HCT116 (cell line): Measurements from ENCODE around the gene ROBO1. TPM values are rescaled to one million over a fixed set of nuclear protein-coding genes. Genes with fewer than 3 reads are reported as not detected.

Experiments
- ATAC-seq: fragments of 200-7000 bp; cut with Tn5 transposase; 2 replicates; pipeline ENCODE4 v1.9.1; 2020; ENCODE audit warnings: mild to moderate bottlenecking, moderate library complexity
- BruUV-seq: library from RNA; stranded (reverse); fragments of 400-500 nt; replicated peaks from 2 replicates; lab custom pipeline; 2021; lab: Mats Ljungman, UMichigan
- CTCF ChIA-PET: fragments of 300-600 bp; sonication (Branson Sonifier 250); formaldehyde crosslinking; loops from one replicate; lab custom pipeline; 2021; ENCODE audit warnings: antibody characterized with exemption; lab: Charles Lee
- POLR2A ChIA-PET: fragments of 300-600, 350-600 bp; sonication (Branson Sonifier 250); formaldehyde crosslinking; loops from one replicate; lab custom pipeline; 2021; ENCODE audit warnings: antibody characterized with exemption; lab: Charles Lee
- RAD21 ChIA-PET, 2 experiments: fragments of 300-600 bp; sonication (Branson Sonifier 250); formaldehyde crosslinking; loops; one replicate each; lab custom pipeline; 2023; ENCODE audit warnings: low total read pairs in 2 of 2; ENCODE audit not compliant: uncharacterized antibody in 2 of 2, unreplicated experiment in 2 of 2, low non-redundant PET in 1 of 2; lab: Charles Lee
- DNase-seq: peaks from one replicate; pipeline ENCODE4 v3.0.0-alpha.2; 2010; ENCODE audit warnings: low read depth, low spot score
- H2AFZ ChIP-seq: fragments of 200-600 bp; shearing (Covaris generic), sonication (generic); 2 replicates; pipeline ENCODE4 v1.6.1; 2017; ENCODE audit warnings: low read depth, mixed run types, mixed read lengths, antibody characterized with exemption, low read length; ENCODE audit not compliant: poor library complexity, severe bottlenecking
- H3K27ac ChIP-seq: 2 replicates; pipeline ENCODE4 v1.5.1; 2012; ENCODE audit warnings: low read depth, low read length
- H3K27me3 ChIP-seq: fragments of 200-600 bp; sonication (generic); 2 replicates; pipeline ENCODE4 v1.6.1; 2016; ENCODE audit warnings: mixed run types, low read length, mixed read lengths; ENCODE audit not compliant: insufficient read depth
- H3K36me3 ChIP-seq, 2 experiments: fragments of 200-500 bp in 1 of 2; fragments of 200-600 bp in 1 of 2; sonication (Bioruptor generic) in 1 of 2; sonication (generic) in 1 of 2; 2 replicates each; pipeline versions ENCODE4 v1.5.1 to v1.6.1; 2014 to 2016; ENCODE audit warnings: low read length in 2 of 2, inconsistent platforms in 1 of 2, mixed read lengths in 1 of 2, mixed run types in 1 of 2; ENCODE audit not compliant: insufficient read depth in 2 of 2, control insufficient read depth in 1 of 2
- H3K4me1 ChIP-seq, 2 experiments: fragments of 200-600 bp in 1 of 2; sonication (generic) in 1 of 2; 2 replicates each; pipeline versions ENCODE4 v1.5.1 to v1.6.1; 2012 to 2017; ENCODE audit warnings: low read length in 2 of 2, inconsistent platforms in 1 of 2, mild to moderate bottlenecking in 1 of 2, mixed read lengths in 1 of 2, mixed run types in 1 of 2, moderate library complexity in 1 of 2; ENCODE audit not compliant: insufficient read depth in 2 of 2, control insufficient read depth in 1 of 2
- H3K4me2 ChIP-seq: fragments of 200-600 bp; sonication (generic); 2 replicates; pipeline ENCODE4 v1.6.1; 2017; ENCODE audit warnings: mixed run types, low read length, mixed read lengths
- H3K4me3 ChIP-seq, 2 experiments: fragments of 200-600 bp in 1 of 2; sonication (generic) in 1 of 2; replicated peaks in 1 of 2; 2 replicates each; pipeline ENCODE4 v1.5.1; 2011 to 2016; ENCODE audit warnings: low read length in 2 of 2, control low read depth in 1 of 2, low read depth in 1 of 2, mild to moderate bottlenecking in 1 of 2, mixed read lengths in 1 of 2, mixed run types in 1 of 2
- H3K79me2 ChIP-seq: fragments of 200-600 bp; sonication (generic); 2 replicates; pipeline ENCODE4 v1.6.1; 2017; ENCODE audit warnings: mild to moderate bottlenecking, mixed run types, low read length, moderate library complexity, mixed read lengths; ENCODE audit not compliant: insufficient read depth
- H3K9ac ChIP-seq: fragments of 200-600 bp; sonication (generic); 2 replicates; pipeline ENCODE4 v1.6.1; 2016; ENCODE audit warnings: low read length, mixed read lengths
- H3K9me2 ChIP-seq: fragments of 200-600 bp; sonication (generic), shearing (Covaris generic); 2 replicates; pipeline ENCODE4 v1.6.1; 2017; ENCODE audit warnings: mixed run types, mild to moderate bottlenecking, moderate library complexity; ENCODE audit not compliant: insufficient read depth
- H3K9me3 ChIP-seq, 2 experiments: fragments of 200-500 bp in 1 of 2; fragments of 200-600 bp in 1 of 2; sonication (Bioruptor generic) in 1 of 2; sonication (generic) in 1 of 2; 2 replicates each; pipeline ENCODE4 v1.6.1; 2014 to 2017; ENCODE audit warnings: low read length in 2 of 2, mixed read lengths in 2 of 2, inconsistent platforms in 1 of 2, low read depth in 1 of 2, mild to moderate bottlenecking in 1 of 2, mixed run types in 1 of 2, moderate library complexity in 1 of 2; ENCODE audit not compliant: control insufficient read depth in 1 of 2, insufficient read depth in 1 of 2
- H4K20me1 ChIP-seq: fragments of 200-600 bp; sonication (generic), shearing (Covaris generic); 2 replicates; pipeline ENCODE4 v1.6.1; 2017; ENCODE audit warnings: mixed run types, mild to moderate bottlenecking, moderate library complexity; ENCODE audit not compliant: insufficient read depth
- CBX3 ChIP-seq: IDR thresholded peaks from 2 replicates; pipeline ENCODE4 v1.6.1; 2012; ENCODE audit warnings: low read depth
- CEBPB ChIP-seq: IDR thresholded peaks from 2 replicates; pipeline ENCODE4 v1.6.1; 2012; ENCODE audit warnings: low read depth
- EGR1 ChIP-seq: IDR thresholded peaks from 2 replicates; pipeline ENCODE4 v1.6.1; 2012; ENCODE audit warnings: low read depth
- EZH2 ChIP-seq: fragments of 200-600 bp; sonication (generic); IDR thresholded peaks from 2 replicates; pipeline ENCODE4 v1.6.1; 2017; ENCODE audit warnings: antibody characterized with exemption, mixed run types
- EZH2phosphoT487 ChIP-seq: fragments of 200-600 bp; IDR thresholded peaks from 2 replicates; pipeline ENCODE4 v1.6.1; 2018; ENCODE audit warnings: antibody characterized with exemption, borderline replicate concordance
- FOSL1 ChIP-seq: IDR thresholded peaks from 2 replicates; pipeline ENCODE4 v1.6.1; 2012; ENCODE audit warnings: low read depth
- JUND ChIP-seq: IDR thresholded peaks from 2 replicates; pipeline ENCODE4 v1.6.1; 2012
- MAX ChIP-seq: IDR thresholded peaks from 2 replicates; pipeline ENCODE4 v1.6.1; 2012
- POLR2A ChIP-seq: IDR thresholded peaks from 2 replicates; pipeline ENCODE4 v1.7.0; 2011; ENCODE audit warnings: borderline replicate concordance; ENCODE audit not compliant: insufficient read depth, insufficient read length; ENCODE audit errors: extremely low read depth
- RAD21 ChIP-seq: IDR thresholded peaks from 2 replicates; pipeline ENCODE4 v1.6.1; 2012; ENCODE audit warnings: low read depth, mild to moderate bottlenecking
- SP1 ChIP-seq: IDR thresholded peaks from 2 replicates; pipeline ENCODE4 v1.6.1; 2012; ENCODE audit warnings: low read depth
- SRF ChIP-seq: IDR thresholded peaks from 2 replicates; pipeline ENCODE4 v1.6.1; 2012; ENCODE audit warnings: low read depth
- TCF7L2 ChIP-seq: IDR thresholded peaks from 2 replicates; pipeline ENCODE4 v1.7.0; 2011; ENCODE audit warnings: borderline replicate concordance, inconsistent platforms; ENCODE audit not compliant: insufficient read depth, insufficient read length; ENCODE audit errors: extremely low read depth
- YY1 ChIP-seq: IDR thresholded peaks from 2 replicates; pipeline ENCODE4 v1.6.1; 2011; ENCODE audit warnings: low read length, low read depth, moderate library complexity, mild to moderate bottlenecking; ENCODE audit not compliant: insufficient replicate concordance; ENCODE audit errors: extremely low read depth
- ZBTB33 ChIP-seq: IDR thresholded peaks from 2 replicates; pipeline ENCODE4 v1.6.1; 2011; ENCODE audit warnings: mild to moderate bottlenecking, low read length, moderate library complexity; ENCODE audit not compliant: insufficient replicate concordance; ENCODE audit errors: extremely low read depth
- ZFX ChIP-seq: fragments of 450-650 bp; IDR thresholded peaks from 2 replicates; pipeline ENCODE4 v1.6.1; 2017
- ZNF274 ChIP-seq: fragments of 200-500 bp; sonication (Bioruptor generic); IDR thresholded peaks from 2 replicates; pipeline ENCODE4 v1.6.1; 2014; ENCODE audit warnings: mild to moderate bottlenecking, low read depth, low read length, inconsistent platforms
- intact Hi-C: fragments of 100-400 bp; cut with micrococcal nuclease; formaldehyde crosslinking; loops from 2 replicates; pipeline ENCODE4 v1.10.0; 2022
- total RNA-seq: library from RNA; stranded (reverse); gene quantifications from one replicate; pipeline ENCODE4 v1.2.1, GENCODE V29; 2021; ENCODE audit not compliant: unreplicated experiment
- TF ChIP-seq, protein P1 (sequence below), 3 experiments: fragments of 200-600 bp in 1 of 3; sonication (generic) in 1 of 3; IDR thresholded peaks in 2 of 3; conservative IDR thresholded peaks in 1 of 3; 2 replicates each; pipeline ENCODE4 v1.5.1; 2012 to 2017; ENCODE audit warnings: low read depth in 2 of 3, low read length in 2 of 3, antibody characterized with exemption in 1 of 3, borderline replicate concordance in 1 of 3, control low read depth in 1 of 3, mild to moderate bottlenecking in 1 of 3, mixed read lengths in 1 of 3, mixed run types in 1 of 3, moderate library complexity in 1 of 3; ENCODE audit not compliant: insufficient read depth in 1 of 3
- TF ChIP-seq, protein P2 (sequence below): IDR thresholded peaks from 2 replicates; pipeline ENCODE4 v1.6.1; 2012

ROBO1 gene
- total RNA-seq, 1 experiment from 2014 or later: 0.27 TPM

GRCh38 chr3:79515072-79515471, 252.7 kb downstream of the ROBO1 start:
- Histone ChIP-seq H3K9ac (no peak overlapping the region), H3K9me3 (peaks cover 0 to 13% of the 10 kb centered on the region in 2 experiments; a peak in 3 of 4 replicates), H4K20me1 (no peaks in the 10 kb centered on the region; the same call in 1 of the 2 replicates), H3K4me1 (no peaks in the 10 kb centered on the region), H3K27ac (no peak overlapping the region), H2AFZ (no peak overlapping the region), H3K4me2 (no peak overlapping the region), H3K79me2 (no peaks in the 10 kb centered on the region), H3K36me3 (no peaks in the 10 kb centered on the region), H3K27me3 (no peaks in the 10 kb centered on the region), H3K9me2 (no peaks in the 10 kb centered on the region), H3K4me3 (no peak overlapping the region)
- no peak for TF ChIP-seq ZBTB33
- ChIA-PET RAD21 (no interaction called here), POLR2A (no interaction called here), CTCF (no interaction called here)
- ATAC-seq (no peak), DNase-seq (no peak)
- intact Hi-C loops: no loop called here
- BruUV-seq: no TSS peak

DNA sequence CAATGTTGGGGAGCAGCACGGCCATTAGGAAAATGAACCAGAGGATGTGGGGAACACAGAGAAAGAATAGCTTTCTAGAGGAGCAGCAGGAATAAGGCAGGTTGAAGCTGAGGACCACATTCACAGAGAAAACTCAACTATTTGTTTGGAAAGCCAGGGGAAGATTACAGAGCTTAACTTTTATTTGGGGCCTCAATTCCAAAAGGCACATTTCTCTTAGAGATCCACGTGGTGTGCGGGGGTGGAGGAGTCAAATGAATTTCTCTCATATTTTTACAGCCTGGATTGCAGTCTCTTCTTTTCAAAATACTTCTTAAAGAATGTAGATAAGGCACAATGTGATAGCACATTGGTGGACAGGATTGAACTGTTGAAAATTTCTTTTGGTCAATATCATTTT, 253.7 kb downstream of the ROBO1 start:
- ChIA-PET CTCF (no interaction called here), RAD21 (no interaction called here)
- no peak for DNase-seq

More for the DNA sequence above, 253.7 kb downstream of the ROBO1 start:
- H2AFZ ChIP-seq: no peak overlapping the region
- no peak overlapping the region for H3K27ac ChIP-seq
- no peak overlapping the region for H3K9ac ChIP-seq
- no peak for TF ChIP-seq ZFX
- no peak for TF ChIP-seq CEBPB
- TF ChIP-seq CBX3: no peak
- TF ChIP-seq EZH2phosphoT487: no peak
- TF ChIP-seq ZNF274: no peak
- no peak for TF ChIP-seq JUND
- TF ChIP-seq, protein P1, sequence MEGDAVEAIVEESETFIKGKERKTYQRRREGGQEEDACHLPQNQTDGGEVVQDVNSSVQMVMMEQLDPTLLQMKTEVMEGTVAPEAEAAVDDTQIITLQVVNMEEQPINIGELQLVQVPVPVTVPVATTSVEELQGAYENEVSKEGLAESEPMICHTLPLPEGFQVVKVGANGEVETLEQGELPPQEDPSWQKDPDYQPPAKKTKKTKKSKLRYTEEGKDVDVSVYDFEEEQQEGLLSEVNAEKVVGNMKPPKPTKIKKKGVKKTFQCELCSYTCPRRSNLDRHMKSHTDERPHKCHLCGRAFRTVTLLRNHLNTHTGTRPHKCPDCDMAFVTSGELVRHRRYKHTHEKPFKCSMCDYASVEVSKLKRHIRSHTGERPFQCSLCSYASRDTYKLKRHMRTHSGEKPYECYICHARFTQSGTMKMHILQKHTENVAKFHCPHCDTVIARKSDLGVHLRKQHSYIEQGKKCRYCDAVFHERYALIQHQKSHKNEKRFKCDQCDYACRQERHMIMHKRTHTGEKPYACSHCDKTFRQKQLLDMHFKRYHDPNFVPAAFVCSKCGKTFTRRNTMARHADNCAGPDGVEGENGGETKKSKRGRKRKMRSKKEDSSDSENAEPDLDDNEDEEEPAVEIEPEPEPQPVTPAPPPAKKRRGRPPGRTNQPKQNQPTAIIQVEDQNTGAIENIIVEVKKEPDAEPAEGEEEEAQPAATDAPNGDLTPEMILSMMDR (IDR thresholded peaks at IDR 0.05 in 2 of 3, conservative IDR thresholded peaks at IDR 0.05 in 1 of 3; ENCODE audit: borderline replicate concordance in 1 of 3, insufficient read depth in 1 of 3, low read depth in 2 of 3, low read length in 2 of 3): no peak
- no peak for TF ChIP-seq SRF
- no peak for TF ChIP-seq EGR1
- TF ChIP-seq TCF7L2: no peak
- TF ChIP-seq FOSL1: no peak
- TF ChIP-seq MAX: no peak
- no peak for TF ChIP-seq RAD21
- TF ChIP-seq, protein P2, sequence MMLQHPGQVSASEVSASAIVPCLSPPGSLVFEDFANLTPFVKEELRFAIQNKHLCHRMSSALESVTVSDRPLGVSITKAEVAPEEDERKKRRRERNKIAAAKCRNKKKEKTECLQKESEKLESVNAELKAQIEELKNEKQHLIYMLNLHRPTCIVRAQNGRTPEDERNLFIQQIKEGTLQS: no peak
- no peak for TF ChIP-seq SP1
- TF ChIP-seq EZH2: no peak
- no peak for TF ChIP-seq POLR2A
- no peak for TF ChIP-seq YY1
- no peaks in the 10 kb centered on the region for H3K79me2 ChIP-seq
- H3K9me3 ChIP-seq: peaks cover 0 to 13% of the 10 kb centered on the region in 2 experiments; a peak in 3 of 4 replicates
- intact Hi-C loops: no loop called here
- ATAC-seq: no peak
- no peak overlapping the region for H3K4me3 ChIP-seq
- H3K4me1 ChIP-seq: no peaks in the 10 kb centered on the region
- POLR2A ChIA-PET: no interaction called here
- H3K27me3 ChIP-seq: no peaks in the 10 kb centered on the region
- BruUV-seq: no TSS peak
- H4K20me1 ChIP-seq: no peaks in the 10 kb centered on the region; the same call in 1 of the 2 replicates
- H3K36me3 ChIP-seq: no peaks in the 10 kb centered on the region
- no peaks in the 10 kb centered on the region for H3K9me2 ChIP-seq
- no peak overlapping the region for H3K4me2 ChIP-seq
